NCI-H1694 treated with DMSO at 0.1 percent for 48 hours (cell line): ENCODE results near the gene UGT1A1.

ENCODE experiments used
- DNase-seq: peaks from one replicate; lab custom pipeline; 2025; lab: John Stamatoyannopoulos, UW

Gene UGT1A1

GRCh38 chr2:233798335-233799086 is 38.4 kb downstream of the UGT1A1 start:
- DNase-seq, result no peak

DNA sequence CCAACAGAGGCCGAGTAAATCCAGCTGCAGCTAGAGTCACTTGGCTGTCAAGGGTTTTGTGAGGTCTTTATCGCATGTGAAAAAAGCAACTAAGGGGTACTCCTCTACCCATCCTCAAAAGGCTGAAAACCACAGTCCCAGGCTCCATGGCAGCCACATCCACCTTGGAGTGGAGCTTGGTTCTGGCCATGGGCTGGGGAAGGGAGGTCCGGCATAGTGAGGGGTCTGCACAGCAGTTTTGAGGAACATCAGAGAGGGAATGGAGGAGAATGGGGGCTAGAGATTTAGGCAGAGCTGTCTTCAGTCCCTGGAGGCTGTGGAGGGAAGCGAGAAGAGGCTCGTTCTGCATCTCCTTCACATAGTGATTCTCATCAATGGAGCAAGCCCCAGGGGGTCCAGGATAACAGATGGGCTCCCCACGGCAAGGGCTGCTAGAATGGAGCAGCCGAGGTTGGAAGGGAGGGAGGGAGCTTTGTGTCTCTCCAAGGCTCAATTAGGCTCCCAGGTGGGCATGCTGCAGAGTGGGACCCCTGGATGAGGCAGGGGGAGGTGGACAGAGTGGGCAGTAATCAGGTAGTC is 39.1 kb downstream of the UGT1A1 start:
- no peak for DNase-seq

DNA sequence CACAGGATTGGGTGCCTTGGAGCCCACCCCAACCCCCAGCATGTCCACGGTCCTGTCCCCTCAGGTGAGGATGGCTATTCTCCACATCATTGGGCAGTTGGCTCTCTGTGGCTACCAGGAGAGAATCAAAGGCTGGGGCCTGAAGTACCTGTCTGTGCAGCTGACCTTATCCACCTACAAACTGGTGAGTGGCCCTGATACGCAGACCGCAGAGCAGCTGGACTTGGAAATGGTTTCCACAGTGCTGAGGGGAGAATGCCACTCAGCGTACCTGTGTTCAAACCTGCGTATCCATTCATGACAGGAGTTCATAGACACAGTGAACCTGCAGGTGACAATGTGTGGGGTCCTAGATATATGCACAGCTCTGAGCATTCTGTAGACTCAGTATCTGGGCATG is 39.6 kb downstream of the UGT1A1 start:
- no peak for DNase-seq

GRCh38 chr2:233800208-233800607 is 40.1 kb downstream of the UGT1A1 start:
- DNase-seq, result no peak

DNA sequence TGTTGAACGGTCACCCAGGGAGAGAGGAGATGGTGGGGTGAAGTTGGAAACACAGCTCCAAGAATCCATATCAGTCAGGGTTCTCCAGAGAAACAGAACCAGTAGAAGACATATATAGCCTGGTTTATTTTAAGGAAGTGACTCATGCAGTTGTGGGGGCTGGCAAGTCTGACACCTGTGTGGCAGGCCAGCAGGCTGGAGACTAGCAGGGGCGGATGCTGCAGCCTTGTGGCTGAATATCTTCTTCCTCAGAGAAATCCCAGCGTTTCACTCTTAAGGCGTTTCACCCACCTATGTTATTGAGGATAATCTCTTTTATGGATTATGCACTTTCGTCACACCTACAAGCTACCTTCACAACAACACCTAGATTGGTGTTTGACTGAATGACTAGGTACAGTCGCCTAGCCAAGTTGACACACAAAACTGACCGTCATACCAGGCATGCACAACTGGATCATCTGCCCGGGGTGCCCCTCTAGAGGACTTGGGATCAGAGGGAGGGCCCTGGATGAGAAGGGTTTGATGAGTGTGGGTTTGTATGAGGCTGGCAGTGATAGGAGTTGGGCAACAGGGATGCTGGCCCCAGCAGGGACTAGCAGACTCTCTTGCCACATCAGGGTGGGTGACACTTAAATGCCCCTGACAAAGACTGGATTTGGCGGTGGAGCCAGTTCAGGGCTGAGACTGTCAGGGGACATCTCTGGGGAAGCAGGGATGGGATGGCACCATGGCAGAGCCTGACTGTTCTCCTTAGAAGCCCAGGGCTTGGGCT is 41.5 kb downstream of the UGT1A1 start:
- no peak for DNase-seq

DNA sequence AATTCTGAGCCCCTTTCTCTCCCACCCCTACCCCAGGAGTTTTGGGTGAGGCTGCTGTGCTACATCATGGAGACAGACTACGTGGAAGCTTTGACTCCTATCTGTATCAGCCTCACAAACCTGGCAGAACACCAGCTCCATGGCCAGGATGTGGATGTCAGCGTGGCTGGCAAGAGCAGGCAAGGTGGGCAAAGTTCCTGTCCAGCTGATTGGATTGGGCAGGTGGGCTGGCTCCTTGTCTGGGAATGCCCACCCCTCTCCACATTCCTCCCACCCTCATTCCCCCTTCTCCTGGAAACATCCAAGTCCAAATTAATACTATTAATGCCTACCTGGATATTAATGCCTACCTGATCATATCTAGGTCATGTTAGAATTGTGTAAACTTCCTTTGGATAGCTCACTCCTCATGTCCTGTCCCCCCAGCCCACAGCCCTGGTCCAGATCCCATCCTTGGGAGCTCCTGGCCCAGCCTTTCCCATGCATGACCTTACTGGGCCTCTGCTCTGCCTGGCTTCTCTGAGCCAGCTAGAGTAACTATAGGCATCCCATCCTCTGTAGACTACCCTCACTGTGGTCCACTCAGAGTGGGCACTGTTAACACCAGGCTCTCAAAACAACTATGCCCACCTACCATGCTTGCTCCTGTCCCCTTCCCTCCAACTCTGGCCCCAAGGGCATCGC is 42.2 kb downstream of the UGT1A1 start:
- no peak for DNase-seq

- no peak for DNase-seq
Observed at GRCh38 chr2:233803292-233803911, 43.3 kb downstream of the UGT1A1 start.

DNA sequence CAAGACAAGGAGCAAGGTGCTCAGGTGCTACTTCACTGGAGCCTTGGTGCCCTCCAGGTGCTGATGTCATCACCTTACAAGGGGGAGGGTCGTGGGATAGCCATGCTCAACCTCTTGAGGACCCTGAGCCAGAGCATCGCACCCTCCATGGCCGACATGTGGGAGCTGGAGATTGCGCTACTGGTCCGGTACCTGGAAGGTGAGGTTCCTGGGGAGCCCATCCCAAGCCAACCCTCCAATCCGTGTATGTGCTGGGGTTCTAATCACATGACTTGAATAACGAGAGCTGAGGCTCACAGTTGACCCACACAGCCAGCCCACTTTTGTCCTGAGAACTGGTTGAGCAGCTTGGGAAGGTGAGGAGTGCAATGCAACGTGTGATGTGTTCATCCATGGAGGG is 43.9 kb downstream of the UGT1A1 start:
- DNase-seq, result no peak

GRCh38 chr2:233807215-233807865 is 47.3 kb downstream of the UGT1A1 start:
- DNase-seq, result no peak

GRCh38 chr2:233807966-233808935 is 48.2 kb downstream of the UGT1A1 start:
- no peak for DNase-seq

- no peak for DNase-seq
Observed at GRCh38 chr2:233810385-233810784, 50.3 kb downstream of the UGT1A1 start.

- no peak for DNase-seq
Observed at GRCh38 chr2:233811087-233811486, 51.0 kb downstream of the UGT1A1 start.

GRCh38 chr2:233811732-233812131 is 51.7 kb downstream of the UGT1A1 start:
- no peak for DNase-seq

- no peak for DNase-seq
Observed at GRCh38 chr2:233813236-233814055, 53.4 kb downstream of the UGT1A1 start.

DNA sequence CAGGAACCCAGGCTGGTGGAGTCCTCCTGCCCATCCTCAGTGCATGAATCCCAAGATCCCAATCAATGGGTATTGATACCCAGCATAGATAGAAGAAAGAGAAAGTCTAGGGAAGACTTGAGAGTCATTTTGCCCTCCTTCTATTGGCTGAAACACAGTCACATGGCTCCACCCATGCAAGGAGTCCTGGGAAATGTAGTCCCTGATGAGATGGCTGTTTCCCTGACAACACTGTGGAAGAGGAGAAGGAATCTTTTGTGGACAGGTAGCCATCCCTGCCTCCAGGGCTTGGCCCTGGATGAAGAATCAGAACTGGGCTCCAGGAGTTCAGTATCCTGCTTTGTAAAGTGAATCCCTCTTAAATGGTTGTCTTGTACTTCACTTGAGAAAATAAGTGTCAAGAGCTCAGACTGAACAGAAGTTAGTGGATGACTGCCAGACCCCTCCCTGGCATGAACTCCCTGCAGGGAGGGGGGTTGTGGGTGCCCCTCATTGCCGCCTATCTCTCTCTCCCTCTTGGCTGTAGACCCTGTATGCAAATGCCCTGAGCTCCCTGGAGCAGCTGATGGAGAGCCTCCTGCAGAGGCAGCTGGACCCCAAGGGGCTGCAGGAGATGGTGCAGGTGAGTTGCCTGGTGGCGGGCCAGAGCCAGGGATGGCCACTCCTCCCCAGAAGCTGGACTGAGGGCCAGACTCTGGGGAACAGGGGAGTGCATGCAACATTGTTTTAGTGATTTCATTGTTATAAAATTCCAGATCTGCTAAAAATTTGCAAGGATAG is 54.2 kb downstream of the UGT1A1 start:
- no peak for DNase-seq

DNA sequence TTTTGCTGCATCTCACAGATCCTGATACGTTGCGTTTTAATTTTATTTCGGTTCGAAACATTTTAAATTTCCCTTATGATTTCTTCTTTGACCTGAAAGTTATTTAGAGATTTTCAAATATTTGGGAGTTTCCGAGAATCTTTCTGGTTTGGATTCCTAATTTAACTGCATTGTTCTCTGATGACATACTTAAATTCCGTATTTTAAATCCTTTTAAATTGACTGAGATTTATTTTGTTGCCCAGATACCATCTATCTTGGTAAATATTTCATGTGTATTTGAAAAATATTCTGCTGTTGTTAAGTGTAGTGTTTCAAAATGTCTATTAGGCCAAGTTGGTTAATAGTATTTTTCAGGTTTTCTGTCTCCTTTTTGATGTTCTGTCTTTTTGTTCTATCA is 55.8 kb downstream of the UGT1A1 start:
- DNase-seq, result no peak

DNA sequence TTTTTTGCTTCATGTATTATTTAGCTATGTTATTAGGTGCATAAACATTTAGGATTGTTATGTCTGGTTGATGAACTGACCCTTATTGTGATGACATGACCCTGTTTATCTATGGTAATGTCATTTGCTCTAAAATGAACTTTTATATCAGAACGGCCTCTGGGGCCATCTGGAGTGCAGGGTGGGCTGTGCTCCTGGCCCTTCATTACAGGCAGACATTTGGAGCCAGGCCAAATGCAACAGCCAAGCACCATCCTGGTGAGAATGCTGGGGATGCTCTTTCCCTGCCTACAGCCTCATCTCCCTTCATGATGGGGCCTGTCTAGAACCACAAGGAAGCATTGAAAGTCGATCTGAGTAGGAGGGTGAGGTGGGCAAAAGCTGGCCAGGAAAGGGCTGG is 56.3 kb downstream of the UGT1A1 start:
- DNase-seq, result peak; percentile 70

DNA sequence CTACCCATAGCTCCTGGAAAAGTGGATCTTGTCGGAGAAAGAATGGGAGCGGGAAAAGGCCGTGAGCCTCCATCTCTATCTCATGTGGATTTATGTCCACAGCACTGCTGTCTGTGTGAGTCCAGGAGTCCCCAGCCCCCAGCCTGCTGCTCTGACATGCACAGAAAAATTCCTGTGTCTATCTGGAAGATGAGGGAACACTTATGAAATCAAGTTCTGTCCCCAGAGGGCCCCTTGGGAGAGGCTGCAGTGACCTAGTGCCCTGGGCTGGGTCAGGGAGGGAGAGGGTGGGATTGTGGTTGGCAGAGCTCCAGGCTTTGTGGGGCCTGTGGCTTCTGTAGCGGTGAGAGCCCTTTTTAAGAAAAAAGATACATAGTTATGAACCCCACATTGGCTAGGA is 56.7 kb downstream of the UGT1A1 start:
- no peak for DNase-seq
